ENCODE data around the gene CKB.

The CKB gene

GRCh38 chr14:103537175-103537990 is 14.8 kb upstream of the CKB start:
- DNase-seq: no peak

- no peak for DNase-seq
Observed at GRCh38 chr14:103536693-103537092, 14.1 kb upstream of the CKB start.

GRCh38 chr14:103535891-103536565 is 13.4 kb upstream of the CKB start:
- DNase-seq: no peak

GRCh38 chr14:103535081-103535890 is 12.7 kb upstream of the CKB start:
- no peak for DNase-seq

- DNase-seq: no peak
Observed at GRCh38 chr14:103534576-103535061, 12.0 kb upstream of the CKB start.

GRCh38 chr14:103533999-103534575 is 11.5 kb upstream of the CKB start:
- no peak for DNase-seq

- DNase-seq: no peak
Observed at GRCh38 chr14:103533137-103533998, 10.7 kb upstream of the CKB start.

- DNase-seq: no peak
Observed at GRCh38 chr14:103532216-103533136, 9.8 kb upstream of the CKB start.

- no peak for DNase-seq
Observed at GRCh38 chr14:103531421-103532215, 9.0 kb upstream of the CKB start.

- no peak for DNase-seq
Observed at GRCh38 chr14:103530831-103531230, 8.2 kb upstream of the CKB start.

GRCh38 chr14:103530390-103530789 is 7.8 kb upstream of the CKB start:
- no peak for DNase-seq

- DNase-seq: no peak
Observed at GRCh38 chr14:103529383-103530365, 7.0 kb upstream of the CKB start.

GRCh38 chr14:103528587-103529382 is 6.2 kb upstream of the CKB start, which contains the start of gene TRMT61A:
Gene TRMT61A, plus strand, starts transcription at chr14:103529196. Its CDS starts 783 bp downstream, at chr14:103529979.
- DNase-seq: peak; percentile 76

- DNase-seq: no peak
Observed at GRCh38 chr14:103528146-103528586, 5.5 kb upstream of the CKB start.

GRCh38 chr14:103527408-103528145 is 4.9 kb upstream of the CKB start:
- DNase-seq: no peak

GRCh38 chr14:103526914-103527248 is 4.3 kb upstream of the CKB start:
- no peak for DNase-seq

Data from T-helper 9 cell (primary cell).